Measurements from ENCODE around the gene DSC1.

DSC1 gene

GRCh38 chr18:31205273-31205672, 42.6 kb upstream of the DSC1 start:
- Mint-ChIP-seq H3K27me3 (ENCODE audit: low read depth, poor library complexity) (no peaks in the 10 kb centered on the region), H3K27ac (peak overlapping the region; percentile 31), H3K36me3 (ENCODE audit: low read depth) (no peaks in the 10 kb centered on the region), H3K4me1 (peaks cover 58% of the 10 kb centered on the region), H3K9me3 (peaks cover 7% of the 10 kb centered on the region), H3K4me3 (no peak overlapping the region)
- no peak for TF ChIP-seq CTCF (IDR thresholded peaks at IDR 0.05)
- no peak for DNase-seq

- no peak for DNase-seq
- Mint-ChIP-seq H3K9me3 (peaks cover 6% of the 10 kb centered on the region), H3K4me3 (no peak overlapping the region), H3K4me1 (peaks cover 58% of the 10 kb centered on the region), H3K27me3 (ENCODE audit: low read depth, poor library complexity) (no peaks in the 10 kb centered on the region), H3K36me3 (ENCODE audit: low read depth) (no peaks in the 10 kb centered on the region), H3K27ac (peak overlapping the region; percentile 31)
- no peak for TF ChIP-seq CTCF (IDR thresholded peaks at IDR 0.05)
These were observed 42.2 kb upstream of the DSC1 start for GRCh38 chr18:31204833-31205232.

- no peak for TF ChIP-seq CTCF (IDR thresholded peaks at IDR 0.05)
- peaks cover 63% of the 10 kb centered on the region for H3K4me1 Mint-ChIP-seq
- H3K36me3 Mint-ChIP-seq (ENCODE audit: low read depth) = no peaks in the 10 kb centered on the region
- H3K27me3 Mint-ChIP-seq (ENCODE audit: low read depth, poor library complexity) = no peaks in the 10 kb centered on the region
- H3K9me3 Mint-ChIP-seq = peaks cover 6% of the 10 kb centered on the region
- H3K27ac Mint-ChIP-seq = peak overlapping the region; percentile 65
- DNase-seq = no peak
- no peak overlapping the region for H3K4me3 Mint-ChIP-seq
These were observed 41.5 kb upstream of the DSC1 start for GRCh38 chr18:31204166-31204565.

GRCh38 chr18:31203794-31204148, 41.1 kb upstream of the DSC1 start:
- Mint-ChIP-seq H3K9me3 (peaks cover 6% of the 10 kb centered on the region), H3K27ac (peak overlapping the region; percentile 65), H3K36me3 (ENCODE audit: low read depth) (no peaks in the 10 kb centered on the region), H3K4me1 (peaks cover 66% of the 10 kb centered on the region), H3K4me3 (no peak overlapping the region), H3K27me3 (ENCODE audit: low read depth, poor library complexity) (no peaks in the 10 kb centered on the region)
- no peak for TF ChIP-seq CTCF (IDR thresholded peaks at IDR 0.05)
- DNase-seq = no peak

GRCh38 chr18:31203096-31203793, 40.6 kb upstream of the DSC1 start:
- Mint-ChIP-seq H3K27me3 (ENCODE audit: low read depth, poor library complexity) (no peaks in the 10 kb centered on the region), H3K9me3 (peaks cover 6% of the 10 kb centered on the region), H3K27ac (peak overlapping the region; percentile 92), H3K4me1 (peaks cover 69% of the 10 kb centered on the region), H3K36me3 (ENCODE audit: low read depth) (no peaks in the 10 kb centered on the region), H3K4me3 (no peak overlapping the region)
- no peak for TF ChIP-seq CTCF (IDR thresholded peaks at IDR 0.05)
- DNase-seq = peak; percentile 8

- TF ChIP-seq CTCF (IDR thresholded peaks at IDR 0.05) = no peak
- no peak for DNase-seq
- Mint-ChIP-seq H3K4me1 (peaks cover 33% of the 10 kb centered on the region), H3K36me3 (ENCODE audit: low read depth) (no peaks in the 10 kb centered on the region), H3K9me3 (peaks cover 6% of the 10 kb centered on the region), H3K27me3 (ENCODE audit: low read depth, poor library complexity) (no peaks in the 10 kb centered on the region), H3K4me3 (no peak overlapping the region), H3K27ac (no peak overlapping the region)
These were observed 36.6 kb upstream of the DSC1 start for GRCh38 chr18:31199190-31199769.

All from nephron progenitor cell (in vitro differentiated cells).